ENCODE results near the gene MBP.
A peak's percentile ranks its signal among the peaks of the same experiment; 100 is the strongest.

MBP gene

GRCh38 chr18:77132369-77133050 lies at the start of gene MBP:
MBP (minus strand) TSS chr18:77132783; CDS start chr18:77105261, 27,522 bp downstream.
- CTCF ChIA-PET: interaction anchor here (0.6 to 3.4 kb wide), 5 partner anchors 10 to 331 kb away, joined by 3 to 17 read pairs (median 3); no protein-coding TSS in a partner anchor
- POLR2A ChIA-PET: no interaction called here
- DNase-seq (ENCODE audit: extremely low spot score): peak; percentile 83
- no peak for TF ChIP-seq CTCF (IDR thresholded peaks at IDR 0.05; ENCODE audit: control extremely low read depth, extremely low read depth, low read depth, missing control alignments)

GRCh38 chr18:77181950-77182707 lies 49.5 kb upstream of the MBP start:
- no peak for DNase-seq (ENCODE audit: extremely low spot score)
- TF ChIP-seq CTCF (IDR thresholded peaks at IDR 0.05; ENCODE audit: control extremely low read depth, extremely low read depth, low read depth, missing control alignments): no peak
- POLR2A ChIA-PET: no interaction called here
- CTCF ChIA-PET: interaction anchor here (1.5 kb wide), 1 partner anchor 30 kb away, joined by 4 read pairs; no protein-coding TSS in a partner anchor

GRCh38 chr18:77178559-77178958 lies 46.0 kb upstream of the MBP start:
- DNase-seq (ENCODE audit: extremely low spot score): no peak
- ChIA-PET CTCF (no interaction called here), POLR2A (no interaction called here)
- TF ChIP-seq CTCF (IDR thresholded peaks at IDR 0.05; ENCODE audit: control extremely low read depth, extremely low read depth, low read depth, missing control alignments): no peak

GRCh38 chr18:77177009-77177408 lies 44.4 kb upstream of the MBP start:
- ChIA-PET POLR2A (no interaction called here), CTCF (interaction anchor here (0.9 kb wide), 1 partner anchor 24 kb away, joined by 3 read pairs; no protein-coding TSS in a partner anchor)
- DNase-seq (ENCODE audit: extremely low spot score): no peak
- TF ChIP-seq CTCF (IDR thresholded peaks at IDR 0.05; ENCODE audit: control extremely low read depth, extremely low read depth, low read depth, missing control alignments): no peak

GRCh38 chr18:77173275-77174030 lies 40.9 kb upstream of the MBP start:
- TF ChIP-seq CTCF (IDR thresholded peaks at IDR 0.05; ENCODE audit: control extremely low read depth, extremely low read depth, low read depth, missing control alignments): no peak
- CTCF ChIA-PET: interaction anchor here (1.6 to 2.0 kb wide), 2 partner anchors 9 to 37 kb away, joined by 4 to 6 read pairs; no protein-coding TSS in a partner anchor
- POLR2A ChIA-PET: no interaction called here
- DNase-seq (ENCODE audit: extremely low spot score): no peak

GRCh38 chr18:77170890-77171410 lies 38.4 kb upstream of the MBP start:
- TF ChIP-seq CTCF (IDR thresholded peaks at IDR 0.05; ENCODE audit: control extremely low read depth, extremely low read depth, low read depth, missing control alignments): no peak
- no peak for DNase-seq (ENCODE audit: extremely low spot score)
- ChIA-PET CTCF (interaction anchor here (0.8 kb wide), 1 partner anchor 14 kb away, joined by 3 read pairs; no protein-coding TSS in a partner anchor), POLR2A (interaction anchor here (0.7 kb wide), 1 partner anchor 24 kb away, joined by 4 read pairs; no protein-coding TSS in a partner anchor)

All from GM10248 (cell line).